OCI-LY3 (cell line): ENCODE measurements around the gene RPL29.

ENCODE experiments used
- H2AFZ ChIP-seq: fragments of 200-600, 300-600 bp; shearing (Covaris generic); 2 replicates; pipeline ENCODE4 v1.6.0; 2014; ENCODE audit warnings: antibody characterized with exemption, low read depth, low read length
- H3K27ac ChIP-seq: fragments of 200-600, 300-600 bp; sonication (generic); 2 replicates; pipeline ENCODE4 v1.5.1; 2014; ENCODE audit warnings: mild to moderate bottlenecking, low read length, moderate library complexity, mixed read lengths
- H3K27me3 ChIP-seq: fragments of 200-600, 300-600 bp; sonication (generic); 2 replicates; pipeline ENCODE4 v1.6.1; 2014; ENCODE audit warnings: low read depth, low read length, mixed read lengths
- H3K36me3 ChIP-seq: fragments of 200-600, 300-600 bp; sonication (generic); replicated peaks from 2 replicates; pipeline ENCODE3; 2014; ENCODE audit warnings: low read depth, low read length, mixed read lengths
- H3K4me1 ChIP-seq: fragments of 300-600, 200-600 bp; sonication (generic); 2 replicates; pipeline ENCODE4 v1.6.1; 2014; ENCODE audit warnings: low read length, mixed read lengths
- H3K4me2 ChIP-seq: fragments of 200-600, 300-600 bp; sonication (generic); 2 replicates; pipeline ENCODE4 v1.6.1; 2014; ENCODE audit warnings: low read length, mixed read lengths
- H3K4me3 ChIP-seq: fragments of 300-600, 200-600 bp; sonication (generic); 2 replicates; pipeline ENCODE4 v1.5.1; 2014; ENCODE audit warnings: antibody characterized with exemption, mild to moderate bottlenecking, low read length, moderate library complexity
- H3K79me2 ChIP-seq: fragments of 300-600, 200-600 bp; shearing (Covaris generic); 2 replicates; pipeline ENCODE4 v1.6.1; 2014; ENCODE audit warnings: mild to moderate bottlenecking, low read length, mixed read lengths
- H3K9ac ChIP-seq: fragments of 300-600, 200-600 bp; shearing (Covaris generic); 2 replicates; pipeline ENCODE4 v1.6.0; 2014; ENCODE audit warnings: mild to moderate bottlenecking, low read length, moderate library complexity
- H3K9me3 ChIP-seq: fragments of 200-600, 300-600 bp; shearing (Covaris generic); 2 replicates; pipeline ENCODE4 v1.6.1; 2014; ENCODE audit warnings: low read length, mixed read lengths; ENCODE audit not compliant: insufficient read depth
- H4K20me1 ChIP-seq: fragments of 200-600, 300-600 bp; sonication (generic); 2 replicates; pipeline ENCODE4 v1.6.1; 2016; ENCODE audit warnings: low read length, mixed read lengths; ENCODE audit not compliant: insufficient read depth
- CTCF ChIP-seq: fragments of 200-600, 300-600 bp; sonication (generic); IDR thresholded peaks from 2 replicates; pipeline ENCODE4 v1.5.1; 2014; ENCODE audit warnings: antibody characterized with exemption, low read length, low read depth
- EZH2phosphoT487 ChIP-seq: fragments of 200-600 bp; shearing (Covaris generic); IDR thresholded peaks from 2 replicates; pipeline ENCODE4 v1.6.1; 2018; ENCODE audit warnings: antibody characterized with exemption, mixed run types, low read depth

Gene RPL29

DNA sequence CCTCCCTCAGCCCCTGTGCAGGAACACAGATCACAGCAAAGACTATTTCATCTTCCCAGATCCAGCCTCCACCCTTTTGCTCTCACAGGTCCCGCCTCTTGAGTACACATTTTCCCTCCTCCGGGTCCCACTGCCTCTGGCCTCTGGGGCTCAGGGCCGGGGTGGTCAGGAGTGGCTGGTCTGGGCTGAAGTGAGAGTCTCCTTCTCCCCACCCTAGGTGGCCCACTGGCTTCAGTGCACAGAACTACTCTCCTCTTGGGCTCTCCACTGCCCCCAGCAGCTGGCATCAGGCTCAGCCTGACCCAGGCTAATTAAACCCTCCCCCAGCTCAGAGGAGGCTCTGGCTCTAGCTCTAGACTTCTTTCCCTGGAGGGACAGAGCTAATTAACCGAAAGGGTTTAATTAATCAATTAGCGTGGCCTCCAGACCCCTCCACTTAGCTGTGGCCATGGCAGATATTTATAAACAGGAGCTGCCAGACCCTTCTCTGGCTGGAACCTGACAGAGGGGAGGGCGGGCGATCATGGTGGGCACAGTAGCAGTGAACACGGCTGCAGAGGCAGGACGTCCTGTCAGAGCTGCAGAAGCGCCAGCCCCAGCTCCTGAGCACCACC lies 45.5 kb upstream of the RPL29 start:
- Histone ChIP-seq H3K9ac (no peak overlapping the region), H3K36me3 (no peaks in the 10 kb centered on the region), H2AFZ (no peak overlapping the region), H3K4me2 (no peak overlapping the region), H3K27me3 (peaks cover 29% of the 10 kb centered on the region), H3K27ac (no peak overlapping the region), H3K79me2 (no peaks in the 10 kb centered on the region), H4K20me1 (no peaks in the 10 kb centered on the region), H3K9me3 (no peaks in the 10 kb centered on the region), H3K4me3 (no peak overlapping the region), H3K4me1 (peaks cover 23% of the 10 kb centered on the region)
- TF ChIP-seq EZH2phosphoT487 (no peak), CTCF (peak; percentile 43)

DNA sequence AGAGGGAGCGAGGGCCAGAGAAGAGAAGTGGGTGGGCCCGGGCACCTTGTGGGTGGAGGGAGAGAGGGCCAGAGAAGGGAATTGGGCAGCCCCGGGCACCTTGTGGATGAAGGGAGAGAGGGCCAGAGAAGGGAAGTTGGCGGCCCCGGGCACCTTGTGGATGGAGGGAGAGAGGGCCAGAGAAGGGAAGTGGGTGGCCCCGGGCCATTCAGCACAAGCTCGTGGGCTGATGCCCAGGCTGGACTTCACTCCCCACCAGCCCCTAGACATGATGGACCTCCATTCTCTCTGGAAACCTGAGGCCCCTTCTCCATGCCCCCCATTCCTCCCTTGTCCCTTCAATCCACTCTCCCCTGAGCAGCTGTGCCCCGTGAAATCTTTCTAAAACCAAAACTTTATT lies 44.9 kb upstream of the RPL29 start:
- Histone ChIP-seq H3K79me2 (no peaks in the 10 kb centered on the region), H3K36me3 (no peaks in the 10 kb centered on the region), H4K20me1 (no peaks in the 10 kb centered on the region), H3K4me3 (no peak overlapping the region), H3K4me1 (peaks cover 29% of the 10 kb centered on the region), H3K9me3 (no peaks in the 10 kb centered on the region), H3K9ac (no peak overlapping the region), H3K27me3 (peaks cover 29% of the 10 kb centered on the region), H3K27ac (no peak overlapping the region), H2AFZ (no peak overlapping the region), H3K4me2 (no peak overlapping the region)
- no peak for TF ChIP-seq EZH2phosphoT487
- TF ChIP-seq CTCF: no peak

DNA sequence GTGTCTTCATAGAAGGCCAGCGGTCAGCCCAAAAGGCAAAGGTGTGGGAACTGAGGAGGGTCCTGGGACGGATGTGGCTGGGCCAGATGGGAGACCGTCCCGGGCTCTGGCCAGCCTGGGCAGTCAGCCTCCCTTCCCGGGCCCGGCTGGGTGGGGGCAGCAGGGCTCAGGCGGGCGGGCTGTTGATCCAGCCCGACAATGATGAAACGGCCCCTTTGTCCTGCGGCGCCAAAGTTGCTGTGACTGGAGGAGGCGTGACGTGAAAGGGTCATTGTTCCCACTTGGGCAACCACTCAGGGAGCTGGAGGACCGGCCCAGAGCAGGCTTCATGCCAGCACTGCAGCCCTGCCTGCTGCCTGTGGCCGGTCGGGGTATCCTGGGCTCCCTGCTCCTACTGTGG lies 44.2 kb upstream of the RPL29 start:
- Histone ChIP-seq H3K27me3 (peaks cover 37% of the 10 kb centered on the region), H3K4me1 (peaks cover 35% of the 10 kb centered on the region), H3K27ac (no peak overlapping the region), H3K9me3 (no peaks in the 10 kb centered on the region), H2AFZ (no peak overlapping the region), H3K4me2 (no peak overlapping the region), H4K20me1 (no peaks in the 10 kb centered on the region), H3K36me3 (no peaks in the 10 kb centered on the region), H3K4me3 (no peak overlapping the region), H3K9ac (no peak overlapping the region), H3K79me2 (no peaks in the 10 kb centered on the region)
- TF ChIP-seq EZH2phosphoT487: no peak
- TF ChIP-seq CTCF: no peak

DNA sequence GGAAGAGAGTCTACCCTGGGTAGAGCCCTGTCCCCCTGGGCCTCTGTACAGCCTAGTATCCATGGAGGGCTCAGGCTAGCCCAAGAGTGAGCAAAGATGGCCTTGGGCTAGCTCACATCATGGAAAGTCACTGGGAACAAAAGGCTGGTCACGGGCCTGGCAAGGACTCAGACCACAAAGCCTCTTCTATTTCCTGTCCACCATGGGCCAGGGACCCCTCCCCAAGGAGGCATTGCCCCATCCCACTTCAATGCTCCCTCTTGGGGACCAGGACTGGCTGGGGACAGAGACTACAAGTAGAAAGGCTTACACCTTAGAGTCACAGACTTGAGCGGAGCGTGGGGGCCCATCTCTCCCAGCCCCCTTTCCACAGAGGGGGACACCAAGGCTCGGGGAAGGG lies 43.7 kb upstream of the RPL29 start:
- Histone ChIP-seq H3K36me3 (no peaks in the 10 kb centered on the region), H3K27me3 (peaks cover 41% of the 10 kb centered on the region), H3K4me3 (no peak overlapping the region), H3K4me2 (no peak overlapping the region), H3K9me3 (no peaks in the 10 kb centered on the region), H4K20me1 (no peaks in the 10 kb centered on the region), H3K27ac (no peak overlapping the region), H3K9ac (no peak overlapping the region), H3K79me2 (no peaks in the 10 kb centered on the region), H3K4me1 (peaks cover 35% of the 10 kb centered on the region), H2AFZ (no peak overlapping the region)
- TF ChIP-seq CTCF (no peak), EZH2phosphoT487 (no peak)
